ENCODE data around the gene MAD2L1. TPM values are rescaled to one million over a fixed set of nuclear protein-coding genes. Genes with fewer than 3 reads are reported as not detected.
A peak's percentile ranks its signal among the peaks of the same experiment; 100 is the strongest.

The MAD2L1 gene
- total RNA-seq, 2 experiments from 2014 or later = 68.4 to 68.5 TPM

- Mint-ChIP-seq H3K4me1 (ENCODE audit: low read depth) (peaks cover 10% of the 10 kb centered on the region), H3K36me3 (ENCODE audit: low read depth) (peaks cover 42% of the 10 kb centered on the region), H3K27me3 (ENCODE audit: low read depth) (no peaks in the 10 kb centered on the region), H3K27ac (no peak overlapping the region), H3K4me3 (no peak overlapping the region), H3K9me3 (ENCODE audit: insufficient read depth) (no peaks in the 10 kb centered on the region)
- ATAC-seq (no peak), DNase-seq (no peak)
- ChIA-PET POLR2A (no interaction called here), CTCF (interaction anchor here (0.6 to 2.5 kb wide), 3 partner anchors 9 to 428 kb away, joined by 3 to 10 read pairs (median 6); partner anchors contain the start of gene PDE5A)
These were observed 10.4 kb downstream of the MAD2L1 start for GRCh38 chr4:120056246-120056645.

DNA sequence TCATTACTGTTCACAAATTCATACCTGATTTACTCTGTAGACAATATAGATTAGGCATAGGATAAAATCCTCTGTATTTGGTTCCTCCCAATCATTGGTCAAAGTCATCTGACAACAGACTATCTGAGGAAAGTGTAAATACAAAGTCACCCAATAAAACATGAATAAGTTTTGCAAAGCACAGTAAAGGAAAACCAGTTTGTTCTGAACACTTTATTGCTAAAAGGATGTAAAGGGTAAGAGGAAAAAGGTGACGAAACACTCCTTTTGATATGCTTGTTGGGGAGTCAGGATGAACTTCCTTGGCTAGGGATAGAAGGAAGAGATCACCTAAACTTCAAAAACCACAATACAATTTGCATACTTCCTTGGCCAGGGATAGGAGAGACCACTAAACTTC, 10.9 kb downstream of the MAD2L1 start:
- DNase-seq (no peak), ATAC-seq (no peak)
- peaks cover 39% of the 10 kb centered on the region for H3K36me3 Mint-ChIP-seq (ENCODE audit: low read depth)
- no peaks in the 10 kb centered on the region for H3K9me3 Mint-ChIP-seq (ENCODE audit: insufficient read depth)
- peaks cover 10% of the 10 kb centered on the region for H3K4me1 Mint-ChIP-seq (ENCODE audit: low read depth)
- ChIA-PET CTCF (interaction anchor here (2.0 to 2.5 kb wide), 2 partner anchors 10 to 427 kb away, joined by 6 to 10 read pairs; partner anchors contain the start of gene PDE5A), POLR2A (no interaction called here)
- no peaks in the 10 kb centered on the region for H3K27me3 Mint-ChIP-seq (ENCODE audit: low read depth)
- no peak overlapping the region for H3K27ac Mint-ChIP-seq
- H3K4me3 Mint-ChIP-seq = no peak overlapping the region

GRCh38 chr4:120055162-120055561, 11.5 kb downstream of the MAD2L1 start:
- Mint-ChIP-seq H3K36me3 (ENCODE audit: low read depth) (peaks cover 36% of the 10 kb centered on the region), H3K9me3 (ENCODE audit: insufficient read depth) (no peaks in the 10 kb centered on the region), H3K27me3 (ENCODE audit: low read depth) (no peaks in the 10 kb centered on the region), H3K27ac (no peak overlapping the region), H3K4me3 (no peak overlapping the region), H3K4me1 (ENCODE audit: low read depth) (peaks cover 10% of the 10 kb centered on the region)
- ATAC-seq = no peak
- ChIA-PET CTCF (interaction anchor here (1.0 to 2.5 kb wide), 2 partner anchors 426 to 427 kb away, joined by 5 to 10 read pairs; partner anchors contain the start of gene PDE5A), POLR2A (no interaction called here)
- no peak for DNase-seq

DNA sequence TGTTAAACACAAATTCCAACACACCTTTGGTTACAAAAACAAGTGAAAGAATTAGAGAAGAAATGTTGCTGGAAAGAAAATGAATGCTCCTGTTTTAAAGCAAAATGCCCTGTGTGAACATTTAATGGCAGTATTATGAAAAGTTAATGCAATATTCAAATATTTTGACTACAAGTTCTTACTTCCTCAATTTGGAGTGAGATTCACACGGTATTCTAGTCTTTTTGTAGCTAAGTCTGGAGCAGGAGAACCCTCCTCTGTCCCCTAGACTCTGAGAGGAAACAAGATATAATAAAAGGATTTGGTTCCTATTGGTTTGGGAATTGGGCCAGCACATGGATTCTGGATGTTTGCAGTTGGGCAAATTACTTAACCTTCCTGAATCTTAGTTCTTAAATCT, 12.7 kb downstream of the MAD2L1 start:
- POLR2A ChIA-PET = no interaction called here
- no peak overlapping the region for H3K4me3 Mint-ChIP-seq
- H3K36me3 Mint-ChIP-seq (ENCODE audit: low read depth) = peaks cover 24% of the 10 kb centered on the region
- peaks cover 6% of the 10 kb centered on the region for H3K4me1 Mint-ChIP-seq (ENCODE audit: low read depth)
- no peaks in the 10 kb centered on the region for H3K27me3 Mint-ChIP-seq (ENCODE audit: low read depth)
- no peak for DNase-seq
- no peak for ATAC-seq
- CTCF ChIA-PET = no interaction called here
- no peak overlapping the region for H3K27ac Mint-ChIP-seq
- no peaks in the 10 kb centered on the region for H3K9me3 Mint-ChIP-seq (ENCODE audit: insufficient read depth)

DNA sequence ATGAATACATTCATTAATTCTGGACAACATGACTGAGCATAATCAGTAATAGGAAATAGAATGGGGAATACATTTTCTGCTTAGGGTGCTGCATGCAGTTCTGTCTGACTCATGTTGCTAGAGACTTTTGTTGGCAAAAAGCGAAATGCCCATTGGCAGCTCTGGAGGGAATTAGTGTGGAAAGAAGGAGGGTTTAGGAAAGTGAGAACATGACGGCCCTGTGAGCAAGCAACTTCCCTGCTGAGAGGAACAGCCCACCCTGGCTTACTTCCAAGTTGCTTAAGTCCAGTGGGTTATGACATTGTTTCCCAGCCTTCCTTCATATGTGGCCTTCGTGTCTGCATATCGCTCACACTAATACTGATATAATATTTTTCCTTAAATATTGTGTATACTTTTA, 13.8 kb downstream of the MAD2L1 start:
- peaks cover 15% of the 10 kb centered on the region for H3K36me3 Mint-ChIP-seq (ENCODE audit: low read depth)
- H3K27me3 Mint-ChIP-seq (ENCODE audit: low read depth) = no peaks in the 10 kb centered on the region
- ATAC-seq = no peak
- H3K4me3 Mint-ChIP-seq = no peak overlapping the region
- DNase-seq = no peak
- peaks cover 6% of the 10 kb centered on the region for H3K4me1 Mint-ChIP-seq (ENCODE audit: low read depth)
- H3K27ac Mint-ChIP-seq = no peak overlapping the region
- ChIA-PET CTCF (interaction anchor here (0.7 to 3.5 kb wide), 2 partner anchors 425 to 430 kb away, joined by 3 to 23 read pairs; partner anchors contain the start of gene PDE5A), POLR2A (no interaction called here)
- no peaks in the 10 kb centered on the region for H3K9me3 Mint-ChIP-seq (ENCODE audit: insufficient read depth)

- CTCF ChIA-PET = interaction anchor here (1.0 to 3.5 kb wide), 3 partner anchors 10 to 423 kb away, joined by 3 to 23 read pairs (median 6); partner anchors contain the start of gene PDE5A
- POLR2A ChIA-PET = no interaction called here
- H3K36me3 Mint-ChIP-seq (ENCODE audit: low read depth) = peaks cover 10% of the 10 kb centered on the region
- no peaks in the 10 kb centered on the region for H3K27me3 Mint-ChIP-seq (ENCODE audit: low read depth)
- no peak overlapping the region for H3K4me3 Mint-ChIP-seq
- H3K9me3 Mint-ChIP-seq (ENCODE audit: insufficient read depth) = no peaks in the 10 kb centered on the region
- no peak overlapping the region for H3K27ac Mint-ChIP-seq
- DNase-seq (no peak), ATAC-seq (no peak)
- H3K4me1 Mint-ChIP-seq (ENCODE audit: low read depth) = peaks cover 6% of the 10 kb centered on the region
These were observed 15.4 kb downstream of the MAD2L1 start for GRCh38 chr4:120051253-120051652.

DNA sequence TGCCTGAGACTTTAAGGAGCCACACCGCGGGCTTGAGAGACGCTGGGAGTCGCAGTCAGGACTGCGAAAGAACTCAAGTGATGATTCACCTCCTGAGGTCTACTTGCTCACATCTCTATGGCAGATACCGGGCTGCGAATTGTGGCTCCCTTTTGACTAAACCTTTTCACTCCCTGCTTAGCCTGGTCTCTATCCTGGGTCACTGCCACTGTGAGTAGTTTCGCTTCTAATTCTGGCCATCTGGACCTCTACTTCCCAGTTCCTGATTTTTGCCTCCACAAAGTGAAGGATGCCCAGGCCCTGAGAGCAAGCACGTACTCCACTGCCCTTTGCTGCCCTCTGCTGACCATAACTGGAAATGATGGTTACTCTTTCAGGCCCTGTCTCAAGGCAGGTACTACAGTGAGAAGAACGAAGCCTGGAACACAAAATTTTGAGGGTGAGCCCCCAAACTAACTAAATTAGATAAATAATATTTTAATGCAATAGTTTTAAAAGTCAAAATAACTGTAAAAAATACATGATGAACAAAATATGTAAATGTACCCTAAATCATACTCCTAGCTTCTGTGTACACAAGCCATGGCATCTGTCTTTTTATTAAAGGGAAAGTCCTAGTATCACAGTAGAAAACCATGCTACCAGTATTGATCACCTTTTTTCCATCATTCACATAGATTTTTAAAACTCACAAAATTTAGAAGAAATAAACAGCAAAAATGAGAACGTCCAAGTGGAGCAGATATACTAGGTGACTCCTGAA, 16.7 kb downstream of the MAD2L1 start:
- ChIA-PET POLR2A (no interaction called here), CTCF (interaction anchor here (3.5 kb wide), 1 partner anchor 422 kb away, joined by 23 read pairs; the partner anchor contains the start of gene PDE5A)
- DNase-seq (peak; percentile 84), ATAC-seq (peak; percentile 97)
- H3K4me1 Mint-ChIP-seq (ENCODE audit: low read depth) = peaks cover 2% of the 10 kb centered on the region
- H3K4me3 Mint-ChIP-seq = no peak overlapping the region
- H3K36me3 Mint-ChIP-seq (ENCODE audit: low read depth) = peaks cover 4% of the 10 kb centered on the region
- no peak overlapping the region for H3K27ac Mint-ChIP-seq
- no peaks in the 10 kb centered on the region for H3K9me3 Mint-ChIP-seq (ENCODE audit: insufficient read depth)
- no peaks in the 10 kb centered on the region for H3K27me3 Mint-ChIP-seq (ENCODE audit: low read depth)

- H3K27ac Mint-ChIP-seq = no peak overlapping the region
- CTCF ChIA-PET = no interaction called here
These were observed 22.8 kb downstream of the MAD2L1 start for GRCh38 chr4:120043828-120044227.

DNA sequence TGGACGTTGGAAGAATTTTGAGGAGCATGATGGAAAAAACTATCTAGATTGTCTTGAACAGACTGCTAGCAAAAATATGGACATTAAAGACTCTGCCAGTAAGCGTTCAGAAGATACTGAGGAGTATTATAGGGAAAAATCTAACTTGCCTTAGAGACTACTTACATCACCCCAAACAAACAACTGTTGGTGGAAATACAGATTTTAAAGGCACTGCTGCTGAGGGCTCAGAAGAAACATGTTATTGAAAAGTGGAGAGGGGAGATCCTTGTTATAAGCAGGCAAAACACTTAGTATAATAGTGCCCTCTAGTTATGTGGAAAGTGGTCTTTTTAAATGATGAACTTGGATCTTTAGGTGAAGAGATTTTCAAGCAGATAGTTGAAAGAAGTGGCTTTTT, 29.2 kb downstream of the MAD2L1 start:
- H3K36me3 Mint-ChIP-seq (ENCODE audit: low read depth) = no peaks in the 10 kb centered on the region

More at GRCh38 chr4:120043828-120044227, 22.8 kb downstream of the MAD2L1 start:
- no peaks in the 10 kb centered on the region for H3K27me3 Mint-ChIP-seq (ENCODE audit: low read depth)
- H3K4me3 Mint-ChIP-seq = no peak overlapping the region
- DNase-seq (no peak), ATAC-seq (no peak)
- H3K36me3 Mint-ChIP-seq (ENCODE audit: low read depth) = peaks cover 5% of the 10 kb centered on the region
- H3K9me3 Mint-ChIP-seq (ENCODE audit: insufficient read depth) = no peaks in the 10 kb centered on the region
- POLR2A ChIA-PET = no interaction called here
- H3K4me1 Mint-ChIP-seq (ENCODE audit: low read depth) = peaks cover 3% of the 10 kb centered on the region

DNA sequence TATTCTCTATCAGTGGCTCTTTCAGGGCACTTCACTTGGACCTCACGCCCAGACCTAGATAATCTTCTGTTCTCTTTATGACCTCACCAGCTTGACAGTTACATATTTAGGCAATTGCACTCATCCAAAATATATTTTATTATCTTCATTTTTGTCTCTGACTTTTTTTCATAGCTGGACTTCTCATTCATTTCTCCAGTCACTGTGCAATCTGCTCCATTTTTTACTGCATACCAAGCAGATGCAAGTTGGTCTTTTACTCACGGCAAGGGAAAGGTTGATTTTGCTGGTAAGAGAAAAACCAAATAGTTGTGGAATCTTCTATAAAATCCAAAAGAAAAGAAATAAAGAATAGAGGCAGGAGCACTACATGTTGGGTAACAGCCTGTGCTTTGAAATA, 31.7 kb downstream of the MAD2L1 start:
- ChIA-PET POLR2A (no interaction called here), CTCF (no interaction called here)
- no peak overlapping the region for H3K4me3 Mint-ChIP-seq
- H3K27ac Mint-ChIP-seq = no peak overlapping the region
- no peaks in the 10 kb centered on the region for H3K4me1 Mint-ChIP-seq (ENCODE audit: low read depth)
- no peaks in the 10 kb centered on the region for H3K36me3 Mint-ChIP-seq (ENCODE audit: low read depth)
- no peak for DNase-seq
- no peaks in the 10 kb centered on the region for H3K9me3 Mint-ChIP-seq (ENCODE audit: insufficient read depth)
- peaks cover 17% of the 10 kb centered on the region for H3K27me3 Mint-ChIP-seq (ENCODE audit: low read depth)
- ATAC-seq = no peak

More for the DNA sequence above, 29.2 kb downstream of the MAD2L1 start:
- Mint-ChIP-seq H3K9me3 (ENCODE audit: insufficient read depth) (no peaks in the 10 kb centered on the region), H3K4me3 (no peak overlapping the region), H3K4me1 (ENCODE audit: low read depth) (no peaks in the 10 kb centered on the region), H3K27me3 (ENCODE audit: low read depth) (peaks cover 15% of the 10 kb centered on the region), H3K27ac (no peak overlapping the region)
- ChIA-PET POLR2A (no interaction called here), CTCF (no interaction called here)
- ATAC-seq = no peak
- no peak for DNase-seq

DNA sequence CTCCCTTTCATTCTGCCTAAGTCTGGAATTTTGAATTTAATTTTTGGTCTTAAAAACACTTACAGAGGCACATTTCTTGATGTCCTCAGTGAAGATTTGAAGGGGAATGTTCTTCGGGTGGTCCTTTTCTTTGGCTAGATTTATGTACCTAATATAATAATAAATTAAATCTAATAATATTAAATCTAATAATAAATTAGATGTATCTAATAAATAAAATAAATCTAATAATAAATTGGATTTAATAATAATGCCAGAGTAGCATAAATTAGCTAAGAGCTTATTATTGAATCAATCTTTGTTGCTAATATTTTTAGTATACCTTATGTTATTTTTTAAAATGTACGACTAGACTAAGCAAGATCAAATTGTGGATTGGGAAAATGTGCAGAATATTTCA, 39.8 kb downstream of the MAD2L1 start:
- Mint-ChIP-seq H3K36me3 (ENCODE audit: low read depth) (no peaks in the 10 kb centered on the region), H3K9me3 (ENCODE audit: insufficient read depth) (no peaks in the 10 kb centered on the region), H3K4me3 (no peak overlapping the region), H3K27me3 (ENCODE audit: low read depth) (peaks cover 9% of the 10 kb centered on the region), H3K4me1 (ENCODE audit: low read depth) (no peaks in the 10 kb centered on the region), H3K27ac (no peak overlapping the region)
- DNase-seq = no peak
- ChIA-PET POLR2A (no interaction called here), CTCF (no interaction called here)
- no peak for ATAC-seq

- H3K4me1 Mint-ChIP-seq (ENCODE audit: low read depth) = no peaks in the 10 kb centered on the region
- peaks cover 7% of the 10 kb centered on the region for H3K27me3 Mint-ChIP-seq (ENCODE audit: low read depth)
- ATAC-seq = no peak
- no peak overlapping the region for H3K27ac Mint-ChIP-seq
- no peak for DNase-seq
- no peaks in the 10 kb centered on the region for H3K9me3 Mint-ChIP-seq (ENCODE audit: insufficient read depth)
- H3K4me3 Mint-ChIP-seq = no peak overlapping the region
- POLR2A ChIA-PET = no interaction called here
- CTCF ChIA-PET = no interaction called here
- no peaks in the 10 kb centered on the region for H3K36me3 Mint-ChIP-seq (ENCODE audit: low read depth)
These were observed 41.1 kb downstream of the MAD2L1 start for GRCh38 chr4:120025516-120025915.
